ENCODE results near the gene C9. TPM values are rescaled to one million over a fixed set of nuclear protein-coding genes. Genes with fewer than 3 reads are reported as not detected.

C9 gene
- total and polyA plus RNA-seq, 2 of the 4 experiments (the other 2 are of a cell fraction) = not detected

DNA sequence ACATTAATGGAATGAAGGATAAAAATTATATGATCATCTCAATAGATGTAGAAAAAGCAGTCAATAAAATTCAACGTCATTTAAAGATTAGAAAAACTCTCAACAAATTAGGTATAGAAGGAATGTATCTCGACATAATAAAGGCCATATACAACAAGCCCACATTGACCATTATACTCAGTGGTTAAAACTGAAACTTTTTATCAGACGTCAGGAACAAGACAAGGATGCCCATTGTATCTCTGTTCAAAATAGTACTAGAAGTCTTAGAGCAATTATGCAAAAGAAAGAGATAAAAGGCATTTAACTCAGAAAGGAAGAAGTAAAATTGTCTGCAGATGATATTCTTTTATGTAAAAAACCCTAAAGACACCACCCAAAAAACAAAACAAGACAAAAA, 40.8 kb downstream of the C9 start:
- no peak overlapping the region for H3K4me3 ChIP-seq (ENCODE audit: insufficient read depth, low read depth, low read length)

More for the DNA sequence above, 40.8 kb downstream of the C9 start:
- H4K20me1 ChIP-seq (ENCODE audit: insufficient read depth, low read length) = no peaks in the 10 kb centered on the region
- no peaks in the 10 kb centered on the region for H3K36me3 ChIP-seq (ENCODE audit: control insufficient read depth, insufficient read depth, low read length)
- peaks cover 5% of the 10 kb centered on the region; the same call in 1 of the 2 replicates for H3K27me3 ChIP-seq (ENCODE audit: control insufficient read depth, insufficient read depth, low read length)
- H4K5ac ChIP-seq (ENCODE audit: low read depth, low read length) = no peak overlapping the region
- no peak overlapping the region for H4K8ac ChIP-seq (ENCODE audit: low read depth in 2 of 2, low read length in 2 of 2)
- no peak overlapping the region for H2AFZ ChIP-seq (replicated peaks; ENCODE audit: low read length, poor library complexity)
- no peak overlapping the region for H3K14ac ChIP-seq (replicated peaks; ENCODE audit: low read depth, low read length)
- no peaks in the 10 kb centered on the region for H3K9me3 ChIP-seq (ENCODE audit: control insufficient read depth, insufficient read depth, low read length)
- no peak overlapping the region for H2BK20ac ChIP-seq (ENCODE audit: low read depth, low read length)
- H3K79me1 ChIP-seq (ENCODE audit: low read depth in 1 of 2, low read length in 2 of 2) = no peaks in the 10 kb centered on the region
- in situ Hi-C loops (cut with MboI; ENCODE audit: low sequenced_read_pairs) = loop anchor here (25.0 kb wide), 1 partner anchor 936 kb away; no protein-coding TSS in a partner anchor
- H3K4me1 ChIP-seq (ENCODE audit: control insufficient read depth, insufficient read depth, low read length) = no peaks in the 10 kb centered on the region
- no peak overlapping the region for H2AK9ac ChIP-seq (replicated peaks; ENCODE audit: low read depth, low read length, poor library complexity)
- ATAC-seq (ENCODE audit: low read depth) (no peak), DNase-seq (no peak)
- no peaks in the 10 kb centered on the region for H3K9me1 ChIP-seq (ENCODE audit: insufficient read depth, low read length)
- H3K4me2 ChIP-seq (ENCODE audit: low read depth, low read length) = no peak overlapping the region
- BruUV-seq (replicated peaks) = no TSS peak
- H3K4ac ChIP-seq (ENCODE audit: low read depth, low read length) = no peak overlapping the region
- intact Hi-C loops (cut with micrococcal nuclease) = no loop called here
- H2BK5ac ChIP-seq (ENCODE audit: low read depth, low read length, poor library complexity, severe bottlenecking) = no peak overlapping the region
- TF ChIP-seq, protein P1, sequence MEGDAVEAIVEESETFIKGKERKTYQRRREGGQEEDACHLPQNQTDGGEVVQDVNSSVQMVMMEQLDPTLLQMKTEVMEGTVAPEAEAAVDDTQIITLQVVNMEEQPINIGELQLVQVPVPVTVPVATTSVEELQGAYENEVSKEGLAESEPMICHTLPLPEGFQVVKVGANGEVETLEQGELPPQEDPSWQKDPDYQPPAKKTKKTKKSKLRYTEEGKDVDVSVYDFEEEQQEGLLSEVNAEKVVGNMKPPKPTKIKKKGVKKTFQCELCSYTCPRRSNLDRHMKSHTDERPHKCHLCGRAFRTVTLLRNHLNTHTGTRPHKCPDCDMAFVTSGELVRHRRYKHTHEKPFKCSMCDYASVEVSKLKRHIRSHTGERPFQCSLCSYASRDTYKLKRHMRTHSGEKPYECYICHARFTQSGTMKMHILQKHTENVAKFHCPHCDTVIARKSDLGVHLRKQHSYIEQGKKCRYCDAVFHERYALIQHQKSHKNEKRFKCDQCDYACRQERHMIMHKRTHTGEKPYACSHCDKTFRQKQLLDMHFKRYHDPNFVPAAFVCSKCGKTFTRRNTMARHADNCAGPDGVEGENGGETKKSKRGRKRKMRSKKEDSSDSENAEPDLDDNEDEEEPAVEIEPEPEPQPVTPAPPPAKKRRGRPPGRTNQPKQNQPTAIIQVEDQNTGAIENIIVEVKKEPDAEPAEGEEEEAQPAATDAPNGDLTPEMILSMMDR (conservative IDR thresholded peaks at IDR 0.05; ENCODE audit: low read depth, low read length) = no peak
- TF ChIP-seq BHLHE40 (IDR thresholded peaks at IDR 0.05; ENCODE audit: low read depth, low read length) (no peak), MAFK (IDR thresholded peaks at IDR 0.05; ENCODE audit: low read depth, low read length) (no peak), RCOR1 (IDR thresholded peaks at IDR 0.05; ENCODE audit: insufficient replicate concordance, low read length) (no peak), MAZ (IDR thresholded peaks at IDR 0.05; ENCODE audit: borderline replicate concordance, low read depth, low read length) (no peak), NFE2L2 (IDR thresholded peaks at IDR 0.05; ENCODE audit: low read depth, low read length) (no peak), ELK1 (IDR thresholded peaks at IDR 0.05; ENCODE audit: borderline replicate concordance, low read depth, low read length) (no peak), FOS (IDR thresholded peaks at IDR 0.05; ENCODE audit: low read depth, low read length) (no peak), MXI1 (IDR thresholded peaks at IDR 0.05; ENCODE audit: borderline replicate concordance, low read depth, low read length) (no peak), SMC3 (IDR thresholded peaks at IDR 0.05; ENCODE audit: low read depth, low read length) (no peak), CHD1 (IDR thresholded peaks at IDR 0.05; ENCODE audit: low read depth, low read length) (no peak), CEBPB (IDR thresholded peaks at IDR 0.05; ENCODE audit: low read depth, low read length) (no peak), RFX5 (IDR thresholded peaks at IDR 0.05; ENCODE audit: low read depth, low read length) (no peak), POLR2A (IDR thresholded peaks at IDR 0.05; ENCODE audit: low read depth, low read length) (no peak), RAD21 (IDR thresholded peaks at IDR 0.05; ENCODE audit: low read length) (no peak), USF2 (IDR thresholded peaks at IDR 0.05; ENCODE audit: low read depth, low read length) (no peak)
- ChIA-PET CTCF (no interaction called here), POLR2A (ENCODE audit: unreplicated experiment) (no interaction called here)
- no peak overlapping the region for H2BK120ac ChIP-seq (ENCODE audit: low read depth, low read length)
- WGBS, 2 experiments (ENCODE audit: extremely low coverage in 2 of 2, insufficient read length in 1 of 2) = no CpG with 5 or more reads among the region's 3 CpGs
- no peak overlapping the region for H3K9ac ChIP-seq (ENCODE audit: low read depth, low read length)
- no peak overlapping the region for H2BK15ac ChIP-seq (ENCODE audit: low read depth, low read length)
- H3K18ac ChIP-seq (ENCODE audit: low read depth, low read length) = no peak overlapping the region
- H3K56ac ChIP-seq (ENCODE audit: extremely low read depth, insufficient read depth, low read length) = no peak overlapping the region
- H4K91ac ChIP-seq (ENCODE audit: insufficient read depth, low read depth, low read length) = no peak overlapping the region
- no peak overlapping the region for H3K23ac ChIP-seq (ENCODE audit: low read depth, low read length)
- H3K27ac ChIP-seq (ENCODE audit: insufficient read depth, low read length) = no peak overlapping the region
- dilution Hi-C loops (cut with HindIII; ENCODE audit: low sequenced_read_pairs, unreplicated experiment) = no loop called here
- H2AK5ac ChIP-seq (ENCODE audit: low read depth, low read length) = no peak overlapping the region
